ENCODE measurements around the gene SCYGR1. TPM values are rescaled to one million over a fixed set of nuclear protein-coding genes. Genes with fewer than 3 reads are reported as not detected.

Gene SCYGR1
- total and polyA plus RNA-seq, 5 donors from 2014 or later = not detected

DNA sequence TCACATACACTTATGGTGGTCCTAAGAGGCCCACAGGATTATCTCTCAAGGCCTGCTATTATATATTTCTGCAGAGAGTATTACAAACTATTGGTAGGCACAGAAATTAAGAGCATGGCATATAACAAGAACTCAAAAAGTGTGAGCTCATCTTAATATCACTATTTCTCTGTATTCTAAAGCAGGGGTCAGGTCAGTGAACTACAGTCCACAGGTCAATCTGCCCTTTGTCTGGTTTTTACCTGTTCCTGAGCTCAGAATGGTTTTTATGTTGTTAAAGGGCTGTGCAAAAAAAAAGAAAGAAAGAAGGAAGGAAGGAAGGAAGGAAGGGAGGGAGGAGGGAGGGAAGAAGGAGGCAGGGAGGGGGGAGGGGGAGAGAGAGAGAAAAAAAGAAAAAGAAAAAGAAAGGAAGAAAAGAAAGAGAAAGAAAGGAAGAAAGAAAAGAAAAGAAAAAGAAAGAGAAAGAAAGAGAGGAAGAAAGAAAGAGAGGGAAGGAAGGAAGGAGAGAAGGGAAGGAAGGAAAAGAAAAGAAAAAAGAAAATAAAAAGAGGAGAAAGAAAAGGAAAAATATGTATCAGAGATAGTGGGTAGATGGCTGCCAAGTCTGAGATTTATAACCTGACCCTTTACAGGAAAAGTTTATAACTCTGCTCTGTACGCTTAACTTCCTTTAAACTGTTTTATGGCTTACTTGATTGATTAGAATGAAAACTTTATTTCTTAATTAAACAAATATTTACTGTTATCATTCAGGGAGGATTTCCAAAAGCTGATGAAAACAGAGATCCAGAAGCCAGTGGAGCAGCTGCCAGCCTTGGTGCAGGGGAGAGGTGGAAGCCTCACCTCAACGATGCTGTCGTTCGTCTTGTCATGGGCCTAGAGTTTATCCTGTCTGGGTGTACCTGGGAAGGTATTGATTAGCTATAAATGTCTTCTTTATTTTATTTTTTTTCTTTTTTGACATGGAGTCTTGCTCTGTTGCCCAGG is 11.2 kb upstream of the SCYGR1 start:
- H3K36me3 ChIP-seq (ENCODE audit: control insufficient read depth, insufficient read depth, low read length) = no peaks in the 10 kb centered on the region
- no peak overlapping the region for H3K4me3 ChIP-seq (ENCODE audit: low read depth, low read length)
- DNase-seq (no peak), ATAC-seq (ENCODE audit: low read depth in 2 of 2) (no peak)
- no peak overlapping the region for H3K27ac ChIP-seq (ENCODE audit: insufficient read depth, low read length, poor library complexity, severe bottlenecking)
- H3K9me3 ChIP-seq (ENCODE audit: control insufficient read depth in 2 of 2, low read length in 2 of 2) = no peaks in the 10 kb centered on the region
- Mint-ChIP-seq H3K4me1 (peaks cover 0 to 5% (median 3%) of the 10 kb centered on the region in 4 donors), H3K4me3 (no peak overlapping the region), H3K9me3 (peaks cover 0 to 2% (median 0%) of the 10 kb centered on the region in 7 donors), H3K27ac (no peak overlapping the region), H3K36me3 (no peaks in the 10 kb centered on the region), H3K27me3 (no peaks in the 10 kb centered on the region)
- H3K27me3 ChIP-seq (ENCODE audit: control insufficient read depth, insufficient read depth, low read length) = no peaks in the 10 kb centered on the region
- no peaks in the 10 kb centered on the region for H3K4me1 ChIP-seq (ENCODE audit: control insufficient read depth, insufficient read depth, low read length, poor library complexity, severe bottlenecking)

DNA sequence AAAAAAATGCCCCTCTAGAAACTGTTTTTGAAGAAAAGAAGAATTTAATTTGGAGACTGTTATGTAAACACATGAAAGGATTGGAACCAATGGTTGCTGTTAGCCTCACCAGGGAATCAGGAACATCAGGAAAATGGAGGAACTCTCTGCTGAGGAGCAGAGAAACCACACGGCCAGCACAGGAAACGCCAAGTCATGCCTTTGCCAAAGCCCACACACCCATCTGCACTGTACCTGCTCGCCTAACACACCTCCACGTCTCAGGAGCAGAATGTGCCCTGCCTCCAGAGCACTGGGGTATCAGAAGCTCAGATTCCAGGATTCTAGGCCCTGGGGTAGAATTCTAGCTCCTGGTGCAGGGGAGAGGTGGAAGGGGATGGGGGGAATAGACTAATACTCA is 9.8 kb upstream of the SCYGR1 start:
- no peaks in the 10 kb centered on the region for H3K4me1 ChIP-seq (ENCODE audit: control insufficient read depth, insufficient read depth, low read length, poor library complexity, severe bottlenecking)
- Mint-ChIP-seq H3K27me3 (no peaks in the 10 kb centered on the region), H3K4me1 (peaks cover 0 to 5% (median 3%) of the 10 kb centered on the region in 4 donors), H3K36me3 (no peaks in the 10 kb centered on the region), H3K27ac (peak overlapping the region in 1 of 3 donors; percentile 24), H3K4me3 (no peak overlapping the region), H3K9me3 (peaks cover 0 to 2% (median 0%) of the 10 kb centered on the region in 7 donors)
- H3K9me3 ChIP-seq (ENCODE audit: control insufficient read depth in 2 of 2, low read length in 2 of 2) = no peaks in the 10 kb centered on the region
- no peak overlapping the region for H3K4me3 ChIP-seq (ENCODE audit: low read depth, low read length)
- DNase-seq = no peak
- H3K27ac ChIP-seq (ENCODE audit: insufficient read depth, low read length, poor library complexity, severe bottlenecking) = no peak overlapping the region
- H3K27me3 ChIP-seq (ENCODE audit: control insufficient read depth, insufficient read depth, low read length) = no peaks in the 10 kb centered on the region
- H3K36me3 ChIP-seq (ENCODE audit: control insufficient read depth, insufficient read depth, low read length) = no peaks in the 10 kb centered on the region
- ATAC-seq (ENCODE audit: low read depth in 2 of 2) = no peak

DNA sequence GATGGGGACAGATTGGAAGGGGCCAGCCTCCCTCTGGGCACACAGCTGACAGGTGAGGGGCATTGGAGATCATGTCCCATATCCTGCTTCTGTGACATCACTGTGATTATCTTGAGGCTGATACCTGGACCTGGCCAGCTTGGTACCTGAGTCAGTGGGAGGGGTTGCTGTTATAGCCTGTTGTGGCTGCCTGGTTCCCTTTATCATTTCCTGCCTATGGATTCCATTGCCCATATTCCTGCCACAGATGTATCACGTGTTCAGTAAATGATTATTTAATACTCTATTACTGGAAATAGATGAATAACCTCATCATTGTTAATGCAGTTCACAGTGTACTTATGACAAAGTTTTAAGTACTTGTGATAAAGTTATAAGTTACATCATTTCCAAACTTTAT is 7.8 kb upstream of the SCYGR1 start:
- Histone ChIP-seq H3K4me3 (ENCODE audit: low read depth, low read length) (no peak overlapping the region), H3K27ac (ENCODE audit: insufficient read depth, low read length, poor library complexity, severe bottlenecking) (no peak overlapping the region), H3K4me1 (ENCODE audit: control insufficient read depth, insufficient read depth, low read length, poor library complexity, severe bottlenecking) (no peaks in the 10 kb centered on the region), H3K9me3 (ENCODE audit: control insufficient read depth in 2 of 2, low read length in 2 of 2) (no peaks in the 10 kb centered on the region), H3K27me3 (ENCODE audit: control insufficient read depth, insufficient read depth, low read length) (no peaks in the 10 kb centered on the region), H3K36me3 (ENCODE audit: control insufficient read depth, insufficient read depth, low read length) (no peaks in the 10 kb centered on the region)
- Mint-ChIP-seq H3K27ac (no peak overlapping the region), H3K4me3 (no peak overlapping the region), H3K27me3 (peaks cover 4% of the 10 kb centered on the region), H3K4me1 (peaks cover 0 to 5% (median 3%) of the 10 kb centered on the region in 4 donors), H3K9me3 (no peaks in the 10 kb centered on the region), H3K36me3 (no peaks in the 10 kb centered on the region)
- DNase-seq = no peak
- no peak for ATAC-seq (ENCODE audit: low read depth in 2 of 2)

DNA sequence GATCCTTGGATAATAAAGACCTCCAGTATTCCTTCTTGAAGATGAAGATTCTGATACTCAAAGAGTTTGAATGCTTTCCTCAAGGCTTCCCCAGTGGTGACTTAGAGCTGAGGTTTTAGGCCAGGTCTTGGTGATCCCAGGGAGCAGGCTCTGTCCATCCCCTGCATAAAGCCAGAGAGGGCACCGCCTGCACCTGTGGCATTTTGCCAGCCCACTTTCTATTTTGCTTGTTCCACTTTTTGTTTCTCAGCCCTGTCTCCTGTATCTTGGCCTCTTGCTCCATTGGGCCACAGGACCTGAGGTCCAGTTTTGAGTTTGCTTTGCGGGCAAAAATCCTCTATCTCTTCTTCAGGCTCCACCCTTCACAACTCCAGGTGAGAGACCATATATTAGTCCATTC is 6.7 kb upstream of the SCYGR1 start:
- no peak for ATAC-seq (ENCODE audit: low read depth in 2 of 2)
- Histone ChIP-seq H3K36me3 (ENCODE audit: control insufficient read depth, insufficient read depth, low read length) (no peaks in the 10 kb centered on the region), H3K27ac (ENCODE audit: insufficient read depth, low read length, poor library complexity, severe bottlenecking) (no peak overlapping the region), H3K4me3 (ENCODE audit: low read depth, low read length) (no peak overlapping the region), H3K27me3 (ENCODE audit: control insufficient read depth, insufficient read depth, low read length) (no peaks in the 10 kb centered on the region), H3K4me1 (ENCODE audit: control insufficient read depth, insufficient read depth, low read length, poor library complexity, severe bottlenecking) (no peaks in the 10 kb centered on the region), H3K9me3 (ENCODE audit: control insufficient read depth in 2 of 2, low read length in 2 of 2) (no peaks in the 10 kb centered on the region)
- H3K9me3 Mint-ChIP-seq = peaks cover 0 to 1% (median 0%) of the 10 kb centered on the region in 7 donors
- no peaks in the 10 kb centered on the region for H3K36me3 Mint-ChIP-seq
- no peak overlapping the region for H3K4me3 Mint-ChIP-seq
- peaks cover 0 to 5% (median 3%) of the 10 kb centered on the region in 4 donors for H3K4me1 Mint-ChIP-seq
- H3K27me3 Mint-ChIP-seq = peaks cover 5% of the 10 kb centered on the region
- DNase-seq = no peak
- H3K27ac Mint-ChIP-seq = no peak overlapping the region

DNA sequence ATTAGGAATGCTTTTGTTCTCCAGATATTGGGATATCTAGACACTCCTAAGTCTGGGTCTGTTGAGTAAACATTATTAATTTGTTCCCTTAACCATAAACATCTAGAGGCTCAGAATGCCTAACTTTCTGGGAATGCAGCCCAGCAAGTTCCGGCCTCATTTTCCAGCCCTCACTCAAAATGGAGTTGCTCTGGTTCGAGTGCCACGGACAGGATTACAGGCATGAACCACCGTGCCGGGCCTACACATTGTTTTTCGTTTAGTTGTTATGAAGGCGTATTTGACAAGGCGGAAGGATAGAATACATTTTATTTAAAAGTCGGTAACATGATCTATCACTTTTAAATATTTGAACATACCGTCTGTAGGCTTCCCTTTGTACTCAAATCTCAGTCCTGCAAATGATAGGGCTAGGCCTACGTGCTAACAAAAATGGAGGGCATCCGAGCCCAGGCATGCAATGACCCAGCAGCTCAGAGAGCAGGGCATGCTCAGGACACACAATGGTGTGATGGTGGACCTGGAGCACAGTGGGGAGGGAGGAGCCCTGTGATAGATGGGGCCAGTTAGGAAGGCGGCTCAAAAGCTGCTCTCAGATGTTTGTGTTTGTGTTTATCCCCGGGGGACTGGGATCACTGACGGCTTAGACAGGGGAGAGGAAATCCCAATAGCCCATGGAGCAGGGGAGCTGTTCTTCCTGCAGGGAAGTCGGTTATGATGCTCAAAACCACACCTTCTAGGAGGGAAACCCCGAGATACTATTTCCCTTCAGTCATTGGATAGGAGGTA is 2.9 kb upstream of the SCYGR1 start:
- DNase-seq (no peak), ATAC-seq (ENCODE audit: low read depth in 2 of 2) (no peak)
- peaks cover 0 to 1% (median 0%) of the 10 kb centered on the region in 7 donors for H3K9me3 Mint-ChIP-seq
- H3K36me3 ChIP-seq (ENCODE audit: control insufficient read depth, insufficient read depth, low read length) = no peaks in the 10 kb centered on the region
- no peak overlapping the region for H3K27ac Mint-ChIP-seq
- peaks cover 0 to 5% (median 0%) of the 10 kb centered on the region in 4 donors for H3K4me1 Mint-ChIP-seq
- H3K9me3 ChIP-seq (ENCODE audit: control insufficient read depth in 2 of 2, low read length in 2 of 2) = no peaks in the 10 kb centered on the region
- no peaks in the 10 kb centered on the region for H3K27me3 ChIP-seq (ENCODE audit: control insufficient read depth, insufficient read depth, low read length)
- no peaks in the 10 kb centered on the region for H3K36me3 Mint-ChIP-seq
- H3K4me1 ChIP-seq (ENCODE audit: control insufficient read depth, insufficient read depth, low read length, poor library complexity, severe bottlenecking) = no peaks in the 10 kb centered on the region
- peaks cover 10% of the 10 kb centered on the region for H3K27me3 Mint-ChIP-seq
- peak overlapping the region in 1 of 4 donors; percentile 58 for H3K4me3 Mint-ChIP-seq
- H3K27ac ChIP-seq (ENCODE audit: insufficient read depth, low read length, poor library complexity, severe bottlenecking) = no peak overlapping the region
- H3K4me3 ChIP-seq (ENCODE audit: low read depth, low read length) = no peak overlapping the region

DNA sequence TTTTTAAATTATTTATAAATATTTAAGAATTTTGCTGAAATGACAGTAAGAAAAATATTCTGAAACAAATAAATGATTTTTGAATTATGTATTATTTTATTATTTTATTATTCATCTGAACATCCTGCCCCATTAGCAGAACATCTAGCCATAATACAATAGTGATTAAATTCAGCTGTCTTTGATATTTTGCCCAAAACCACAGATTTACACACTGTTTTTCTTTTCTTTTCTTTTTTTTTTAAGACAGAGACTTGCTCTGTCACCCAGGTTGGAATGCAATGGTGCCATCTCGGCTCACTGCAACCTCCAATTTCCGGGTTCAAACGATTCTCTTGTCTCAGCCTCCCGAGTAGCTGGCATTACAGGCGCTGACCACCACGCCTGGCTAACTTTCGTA is 1.9 kb upstream of the SCYGR1 start:
- Mint-ChIP-seq H3K4me1 (peaks cover 0 to 5% (median 0%) of the 10 kb centered on the region in 4 donors), H3K27ac (no peak overlapping the region), H3K9me3 (peaks cover 0 to 1% (median 0%) of the 10 kb centered on the region in 7 donors), H3K36me3 (no peaks in the 10 kb centered on the region), H3K4me3 (no peak overlapping the region), H3K27me3 (peaks cover 10% of the 10 kb centered on the region)
- Histone ChIP-seq H3K4me3 (ENCODE audit: low read depth, low read length) (no peak overlapping the region), H3K27me3 (ENCODE audit: control insufficient read depth, insufficient read depth, low read length) (no peaks in the 10 kb centered on the region), H3K4me1 (ENCODE audit: control insufficient read depth, insufficient read depth, low read length, poor library complexity, severe bottlenecking) (no peaks in the 10 kb centered on the region), H3K36me3 (ENCODE audit: control insufficient read depth, insufficient read depth, low read length) (no peaks in the 10 kb centered on the region), H3K9me3 (ENCODE audit: control insufficient read depth in 2 of 2, low read length in 2 of 2) (no peaks in the 10 kb centered on the region), H3K27ac (ENCODE audit: insufficient read depth, low read length, poor library complexity, severe bottlenecking) (no peak overlapping the region)
- DNase-seq = no peak
- ATAC-seq (ENCODE audit: low read depth in 2 of 2) = no peak

DNA sequence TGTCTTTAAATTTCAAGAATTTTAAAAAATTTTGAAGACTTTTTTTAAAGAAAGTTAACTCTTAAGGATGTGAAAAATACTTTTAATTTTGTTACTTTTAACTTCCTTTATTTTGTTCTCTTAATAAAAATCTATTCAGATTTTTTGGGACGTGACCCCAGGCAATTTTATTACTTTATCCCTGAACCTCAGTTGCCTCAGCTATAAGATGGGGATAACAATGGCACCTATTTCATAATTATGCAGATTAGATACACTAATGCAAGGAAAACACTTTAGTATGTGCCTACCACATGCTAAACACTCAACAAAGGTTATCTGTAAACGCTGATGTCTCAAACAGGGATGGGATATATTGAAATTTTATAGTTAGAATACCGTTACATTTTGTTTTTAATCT is 1.5 kb upstream of the SCYGR1 start:
- Histone ChIP-seq H3K4me3 (ENCODE audit: low read depth, low read length) (no peak overlapping the region), H3K36me3 (ENCODE audit: control insufficient read depth, insufficient read depth, low read length) (no peaks in the 10 kb centered on the region), H3K4me1 (ENCODE audit: control insufficient read depth, insufficient read depth, low read length, poor library complexity, severe bottlenecking) (no peaks in the 10 kb centered on the region), H3K9me3 (ENCODE audit: control insufficient read depth in 2 of 2, low read length in 2 of 2) (no peaks in the 10 kb centered on the region), H3K27ac (ENCODE audit: insufficient read depth, low read length, poor library complexity, severe bottlenecking) (no peak overlapping the region), H3K27me3 (ENCODE audit: control insufficient read depth, insufficient read depth, low read length) (no peaks in the 10 kb centered on the region)
- H3K4me3 Mint-ChIP-seq = no peak overlapping the region
- ATAC-seq (ENCODE audit: low read depth in 2 of 2) (no peak), DNase-seq (no peak)
- peaks cover 10% of the 10 kb centered on the region for H3K27me3 Mint-ChIP-seq
- no peak overlapping the region for H3K27ac Mint-ChIP-seq
- peaks cover 0 to 1% (median 0%) of the 10 kb centered on the region in 7 donors for H3K9me3 Mint-ChIP-seq
- H3K4me1 Mint-ChIP-seq = peaks cover 0 to 5% (median 0%) of the 10 kb centered on the region in 4 donors
- no peaks in the 10 kb centered on the region for H3K36me3 Mint-ChIP-seq

All from CD4-positive, CD25-positive, alpha-beta regulatory T cell (primary cell).